A673 (cell line): ENCODE data around the gene GPATCH2. TPM values are rescaled to one million over a fixed set of nuclear protein-coding genes. Genes with fewer than 3 reads are reported as not detected.

ENCODE experiments used
- BruUV-seq: library from RNA; stranded (reverse); fragments of 400-500 nt; replicated peaks from 2 replicates; lab custom pipeline; 2021; lab: Mats Ljungman, UMichigan
- CTCF ChIA-PET: fragments of 300-600 bp; sonication (Branson Sonifier 250); formaldehyde crosslinking; loops from one replicate; lab custom pipeline; 2022; ENCODE audit warnings: antibody characterized with exemption; lab: Charles Lee
- POLR2A ChIA-PET: fragments of 300-600 bp; sonication (Branson Sonifier 250); formaldehyde crosslinking; loops from one replicate; lab custom pipeline; 2022; ENCODE audit warnings: antibody characterized with exemption; ENCODE audit not compliant: low non-redundant PET; lab: Charles Lee
- DNase-seq: peaks from one replicate; pipeline ENCODE4 v3.0.0-alpha.2; 2015; ENCODE audit warnings: low spot score
- H3K27ac ChIP-seq: fragments of 200-600 bp; sonication (generic); 2 replicates; pipeline ENCODE4 v1.5.1; 2016; ENCODE audit warnings: mixed run types, low read depth, mild to moderate bottlenecking, mixed read lengths, antibody characterized with exemption, low read length; ENCODE audit not compliant: poor library complexity, severe bottlenecking
- H3K27me3 ChIP-seq: fragments of 200-600 bp; sonication (generic); replicated peaks from 2 replicates; pipeline ENCODE4 v1.6.1; 2017; ENCODE audit warnings: mixed run types, low read depth, mild to moderate bottlenecking, mixed read lengths, antibody characterized with exemption, low read length; ENCODE audit not compliant: insufficient read depth, poor library complexity
- H3K36me3 ChIP-seq: fragments of 200-600 bp; sonication (generic); 2 replicates; pipeline ENCODE4 v1.6.1; 2016; ENCODE audit warnings: mixed run types, mild to moderate bottlenecking, mixed read lengths, antibody characterized with exemption, low read length; ENCODE audit not compliant: insufficient read depth, poor library complexity, severe bottlenecking
- H3K4me1 ChIP-seq: fragments of 200-600 bp; sonication (generic); 2 replicates; pipeline ENCODE4 v1.6.1; 2017; ENCODE audit warnings: mixed run types, mild to moderate bottlenecking, mixed read lengths, antibody characterized with exemption, low read length; ENCODE audit not compliant: insufficient read depth, poor library complexity, severe bottlenecking
- H3K4me3 ChIP-seq: fragments of 200-600 bp; sonication (generic); 2 replicates; pipeline ENCODE4 v1.5.1; 2016; ENCODE audit warnings: low read depth, mixed run types, mild to moderate bottlenecking, mixed read lengths, low read length; ENCODE audit not compliant: poor library complexity, severe bottlenecking
- H3K9me3 ChIP-seq: fragments of 200-600 bp; sonication (generic); 2 replicates; pipeline ENCODE4 v1.6.1; 2016; ENCODE audit warnings: mixed run types, low read depth, mild to moderate bottlenecking, mixed read lengths, antibody characterized with exemption, low read length; ENCODE audit not compliant: poor library complexity, severe bottlenecking
- EZH2 ChIP-seq: fragments of 200-600 bp; sonication (generic); IDR thresholded peaks from 2 replicates; pipeline ENCODE4 v1.6.1; 2017; ENCODE audit warnings: borderline replicate concordance, low read depth, mild to moderate bottlenecking, mixed read lengths, antibody characterized with exemption, low read length; ENCODE audit not compliant: poor library complexity, severe bottlenecking
- intact Hi-C: fragments of 100-400 bp; cut with micrococcal nuclease; formaldehyde crosslinking; loops from one replicate; pipeline ENCODE4 v1.10.0; 2022; ENCODE audit not compliant: unreplicated experiment
- total RNA-seq: library from RNA; stranded (reverse); gene quantifications from 2 replicates; pipeline ENCODE4 v1.2.3, GENCODE V29; 2021
- TF ChIP-seq, protein P1 (sequence below): fragments of 300-800, 200-600 bp; sonication (generic); conservative IDR thresholded peaks from 2 replicates; pipeline ENCODE4 v1.5.1; 2017; ENCODE audit warnings: low read depth, mild to moderate bottlenecking, antibody characterized with exemption, low read length, moderate library complexity, mixed read lengths

GPATCH2 gene
- total RNA-seq, 1 experiment from 2014 or later: 15.3 TPM

DNA sequence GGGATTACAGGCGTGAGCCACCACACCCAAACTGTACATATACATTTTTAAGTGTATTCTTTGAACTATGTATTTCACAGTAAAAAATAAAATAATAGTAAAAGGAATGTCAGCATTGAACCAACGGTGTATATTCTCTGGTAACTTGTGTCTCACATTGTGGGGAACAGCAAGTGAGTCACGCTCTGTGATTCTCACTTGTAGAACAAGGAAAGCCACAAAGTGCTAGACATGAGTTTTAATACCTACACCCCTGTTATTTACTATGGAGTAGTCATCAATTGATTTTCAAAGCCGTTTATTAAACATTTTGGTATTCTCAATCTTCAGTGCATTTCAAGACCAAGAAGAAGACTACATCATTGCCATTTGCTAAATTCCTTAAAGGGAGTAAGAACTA is 197.2 kb downstream of the GPATCH2 start:
- Histone ChIP-seq H3K27me3 (no peaks in the 10 kb centered on the region), H3K4me3 (no peak overlapping the region), H3K27ac (no peak overlapping the region), H3K9me3 (no peaks in the 10 kb centered on the region), H3K36me3 (no peaks in the 10 kb centered on the region), H3K4me1 (no peaks in the 10 kb centered on the region)
- POLR2A ChIA-PET: no interaction called here
- CTCF ChIA-PET: no interaction called here
- no peak for DNase-seq
- intact Hi-C loops: loop anchor here (2.0 kb wide), 1 partner anchor 19 kb away; no protein-coding TSS in a partner anchor
- BruUV-seq: no TSS peak
- TF ChIP-seq, protein P1, sequence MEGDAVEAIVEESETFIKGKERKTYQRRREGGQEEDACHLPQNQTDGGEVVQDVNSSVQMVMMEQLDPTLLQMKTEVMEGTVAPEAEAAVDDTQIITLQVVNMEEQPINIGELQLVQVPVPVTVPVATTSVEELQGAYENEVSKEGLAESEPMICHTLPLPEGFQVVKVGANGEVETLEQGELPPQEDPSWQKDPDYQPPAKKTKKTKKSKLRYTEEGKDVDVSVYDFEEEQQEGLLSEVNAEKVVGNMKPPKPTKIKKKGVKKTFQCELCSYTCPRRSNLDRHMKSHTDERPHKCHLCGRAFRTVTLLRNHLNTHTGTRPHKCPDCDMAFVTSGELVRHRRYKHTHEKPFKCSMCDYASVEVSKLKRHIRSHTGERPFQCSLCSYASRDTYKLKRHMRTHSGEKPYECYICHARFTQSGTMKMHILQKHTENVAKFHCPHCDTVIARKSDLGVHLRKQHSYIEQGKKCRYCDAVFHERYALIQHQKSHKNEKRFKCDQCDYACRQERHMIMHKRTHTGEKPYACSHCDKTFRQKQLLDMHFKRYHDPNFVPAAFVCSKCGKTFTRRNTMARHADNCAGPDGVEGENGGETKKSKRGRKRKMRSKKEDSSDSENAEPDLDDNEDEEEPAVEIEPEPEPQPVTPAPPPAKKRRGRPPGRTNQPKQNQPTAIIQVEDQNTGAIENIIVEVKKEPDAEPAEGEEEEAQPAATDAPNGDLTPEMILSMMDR: no peak
- no peak for TF ChIP-seq EZH2

DNA sequence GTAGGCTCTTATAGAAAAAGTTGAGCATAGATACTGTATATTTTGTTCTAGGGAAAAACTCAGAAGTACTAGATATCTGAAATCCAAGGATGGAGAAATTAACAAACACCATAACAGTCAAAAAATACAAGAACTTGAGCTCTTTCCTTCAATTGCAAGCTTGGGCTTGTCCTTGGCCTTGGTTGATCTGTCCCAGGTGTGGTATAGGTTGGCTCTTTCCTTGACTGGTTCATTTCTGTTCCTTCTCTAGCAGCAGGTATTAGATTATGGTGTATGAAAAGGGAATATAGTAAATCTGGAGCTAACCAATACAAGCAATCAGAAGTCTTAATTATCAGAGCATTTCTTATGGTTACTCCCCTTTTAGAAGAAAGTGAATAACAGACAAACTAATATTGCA is 198.6 kb downstream of the GPATCH2 start:
- intact Hi-C loops: loop anchor here (2.0 kb wide), 1 partner anchor 20 kb away; no protein-coding TSS in a partner anchor
- POLR2A ChIA-PET: no interaction called here
- CTCF ChIA-PET: no interaction called here
- H3K4me3 ChIP-seq: no peak overlapping the region
- no peaks in the 10 kb centered on the region for H3K9me3 ChIP-seq
- H3K36me3 ChIP-seq: no peaks in the 10 kb centered on the region
- DNase-seq: no peak
- H3K4me1 ChIP-seq: no peaks in the 10 kb centered on the region
- H3K27me3 ChIP-seq: no peaks in the 10 kb centered on the region
- no peak for TF ChIP-seq EZH2
- TF ChIP-seq, protein P1: no peak
- no TSS peak for BruUV-seq
- H3K27ac ChIP-seq: no peak overlapping the region

DNA sequence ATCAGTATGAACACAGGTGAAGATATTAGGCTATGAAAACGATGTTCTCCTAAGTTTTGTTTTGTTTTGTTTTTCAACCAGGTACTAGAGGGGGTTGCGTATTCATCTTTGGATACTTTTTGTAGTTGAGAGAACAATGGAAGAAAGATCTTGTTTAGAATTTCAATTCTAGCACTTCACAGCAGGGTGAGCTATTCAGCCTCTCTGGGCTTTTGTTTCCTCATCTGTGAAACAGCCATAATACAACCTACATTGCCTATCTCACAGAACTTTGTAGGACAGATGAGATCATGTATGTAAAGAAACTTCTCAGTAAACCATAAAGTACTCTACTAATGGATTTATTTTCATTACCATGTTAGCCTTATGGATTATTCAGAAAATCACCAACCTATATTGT is 199.5 kb downstream of the GPATCH2 start:
- intact Hi-C loops: no loop called here
- Histone ChIP-seq H3K4me1 (no peaks in the 10 kb centered on the region), H3K27ac (no peak overlapping the region), H3K4me3 (no peak overlapping the region), H3K27me3 (no peaks in the 10 kb centered on the region), H3K36me3 (no peaks in the 10 kb centered on the region), H3K9me3 (no peaks in the 10 kb centered on the region)
- BruUV-seq: no TSS peak
- TF ChIP-seq, protein P1: no peak
- no peak for TF ChIP-seq EZH2
- POLR2A ChIA-PET: no interaction called here
- DNase-seq: no peak
- CTCF ChIA-PET: no interaction called here
